Lower leg skin (tissue), 4 donors: ENCODE results near the gene GUCY1B1. TPM values are rescaled to one million over a fixed set of nuclear protein-coding genes. Genes with fewer than 3 reads are reported as not detected.

ENCODE experiments used
- DNase-seq, 2 donors: peaks; one replicate each; pipeline ENCODE4 v3.0.0-alpha.2; 2019; ENCODE audit warnings: low spot score in 2 of 2
- H3K4me3 ChIP-seq: fragments of 200-600 bp; sonication (generic); 2 replicates; pipeline ENCODE4 v1.5.1; 2017; ENCODE audit warnings: mild to moderate bottlenecking, low read depth; ENCODE audit not compliant: poor library complexity, severe bottlenecking
- CTCF ChIP-seq, 3 donors: fragments of 450-650 bp; IDR thresholded peaks; one replicate each; pipeline ENCODE4 v1.5.1; 2016; ENCODE audit warnings: antibody characterized with exemption in 3 of 3, mild to moderate bottlenecking in 3 of 3, moderate library complexity in 2 of 3
- POLR2A ChIP-seq, 2 donors: fragments of 450-650 bp; IDR thresholded peaks; one replicate each; pipeline ENCODE4 v1.6.1; 2016 to 2017; ENCODE audit warnings: antibody characterized with exemption in 2 of 2, mild to moderate bottlenecking in 1 of 2, moderate library complexity in 1 of 2
- WGBS, 2 donors: methylation state at CpG; one replicate each; pipeline ENCODE4 v1.1.5; 2018; 5-methylcytosine and 5-hydroxymethylcytosine counted together
- intact Hi-C: fragments of 100-400 bp; cut with DNase I; formaldehyde crosslinking; loops from one replicate; pipeline ENCODE4 v1.15.0; 2023; ENCODE audit warnings: low total_unique reads
- total RNA-seq, 4 donors: library from RNA; depleted of rRNA; stranded (reverse); fragments of >200 nt; gene quantifications; one replicate each; pipeline ENCODE4 v1.1.0, GENCODE V29; 2016

Gene GUCY1B1
- total RNA-seq, 4 donors from 2014 or later, result 1.1 to 6.1 (median 4.9) TPM

- DNase-seq, result no peak
- intact Hi-C loops, result no loop called here
- H3K4me3 ChIP-seq, result no peak overlapping the region
- TF ChIP-seq POLR2A (IDR thresholded peaks at IDR 0.05), result no peak
- no peak for TF ChIP-seq CTCF (IDR thresholded peaks at IDR 0.05)
Measured at GRCh38 chr4:155842080-155842479, 83.3 kb downstream of the GUCY1B1 start.

- intact Hi-C loops, result no loop called here
- TF ChIP-seq POLR2A (IDR thresholded peaks at IDR 0.05), result no peak
- TF ChIP-seq CTCF (IDR thresholded peaks at IDR 0.05), result no peak
Measured at GRCh38 chr4:155846929-155847328, 88.1 kb downstream of the GUCY1B1 start.

GRCh38 chr4:155849042-155849441 is 90.2 kb downstream of the GUCY1B1 start:
- TF ChIP-seq POLR2A (IDR thresholded peaks at IDR 0.05), result no peak
- no peak for TF ChIP-seq CTCF (IDR thresholded peaks at IDR 0.05)
- intact Hi-C loops, result no loop called here
- WGBS, 2 donors, result 82 to 83% methylated on average over 4 of the region's 4 CpGs
- no peak overlapping the region for H3K4me3 ChIP-seq
- DNase-seq, result no peak

More at GRCh38 chr4:155846929-155847328, 88.1 kb downstream of the GUCY1B1 start:
- H3K4me3 ChIP-seq, result no peak overlapping the region
- no peak for DNase-seq

GRCh38 chr4:155853189-155853588 is 94.4 kb downstream of the GUCY1B1 start:
- DNase-seq, result no peak
- TF ChIP-seq CTCF (IDR thresholded peaks at IDR 0.05) (no peak), POLR2A (IDR thresholded peaks at IDR 0.05) (no peak)
- H3K4me3 ChIP-seq, result no peak overlapping the region
- intact Hi-C loops, result no loop called here
- WGBS, 2 donors, result 94 to 95% methylated on average over 3 of the region's 3 CpGs

- TF ChIP-seq CTCF (IDR thresholded peaks at IDR 0.05) (no peak), POLR2A (IDR thresholded peaks at IDR 0.05) (no peak)
- DNase-seq, result no peak
- intact Hi-C loops, result no loop called here
- 78 to 79% methylated on average over 6 of the region's 6 CpGs for WGBS, 2 donors
- H3K4me3 ChIP-seq, result no peak overlapping the region
Measured at GRCh38 chr4:155854582-155855226, 95.9 kb downstream of the GUCY1B1 start.

GRCh38 chr4:155855897-155856296 is 97.1 kb downstream of the GUCY1B1 start:
- TF ChIP-seq CTCF (IDR thresholded peaks at IDR 0.05), result no peak
- TF ChIP-seq POLR2A (IDR thresholded peaks at IDR 0.05), result no peak
- 72 to 73% methylated on average over 2 of the region's 2 CpGs for WGBS, 2 donors
- DNase-seq, result no peak
- intact Hi-C loops, result no loop called here
- no peak overlapping the region for H3K4me3 ChIP-seq
